HuH-7.5 (cell line): ENCODE measurements around the gene NPDC1.

Experiments
- DNase-seq: peaks from one replicate; pipeline ENCODE4 v3.0.0; 2011; ENCODE audit warnings: low spot score

The NPDC1 gene

GRCh38 chr9:136991993-136992818 is 53.8 kb downstream of the NPDC1 start, which contains the start of gene PAXX:
PAXX (plus strand) TSS chr9:136992422; CDS start chr9:136992444, 22 bp downstream.
- DNase-seq = peak; percentile 100

- DNase-seq = no peak
Observed at GRCh38 chr9:136990242-136990911, 55.6 kb downstream of the NPDC1 start.
